HCT116 (cell line): ENCODE measurements around the gene HK2.

Source experiments
- ELF1 ChIP-seq: IDR thresholded peaks from 2 replicates; pipeline ENCODE4 v1.6.1; 2012; ENCODE audit warnings: low read depth, borderline replicate concordance
- EZH2 ChIP-seq: fragments of 200-600 bp; sonication (generic); IDR thresholded peaks from 2 replicates; pipeline ENCODE4 v1.6.1; 2017; ENCODE audit warnings: antibody characterized with exemption, mixed run types
- JUND ChIP-seq: IDR thresholded peaks from 2 replicates; pipeline ENCODE4 v1.6.1; 2012
- POLR2A ChIP-seq: IDR thresholded peaks from 2 replicates; pipeline ENCODE4 v1.7.0; 2011; ENCODE audit warnings: borderline replicate concordance; ENCODE audit not compliant: insufficient read depth, insufficient read length; ENCODE audit errors: extremely low read depth
- RAD21 ChIP-seq: IDR thresholded peaks from 2 replicates; pipeline ENCODE4 v1.6.1; 2012; ENCODE audit warnings: low read depth, mild to moderate bottlenecking
- SIN3A ChIP-seq: IDR thresholded peaks from 2 replicates; pipeline ENCODE4 v1.6.1; 2012; ENCODE audit warnings: low read depth
- SP1 ChIP-seq: IDR thresholded peaks from 2 replicates; pipeline ENCODE4 v1.6.1; 2012; ENCODE audit warnings: low read depth
- TCF7L2 ChIP-seq: IDR thresholded peaks from 2 replicates; pipeline ENCODE4 v1.7.0; 2011; ENCODE audit warnings: borderline replicate concordance, inconsistent platforms; ENCODE audit not compliant: insufficient read depth, insufficient read length; ENCODE audit errors: extremely low read depth
- ZNF274 ChIP-seq: fragments of 200-500 bp; sonication (Bioruptor generic); IDR thresholded peaks from 2 replicates; pipeline ENCODE4 v1.6.1; 2014; ENCODE audit warnings: mild to moderate bottlenecking, low read depth, low read length, inconsistent platforms
- TF ChIP-seq, protein P1 (sequence below), 3 experiments: fragments of 200-600 bp in 1 of 3; sonication (generic) in 1 of 3; IDR thresholded peaks in 2 of 3; conservative IDR thresholded peaks in 1 of 3; 2 replicates each; pipeline ENCODE4 v1.5.1; 2012 to 2017; ENCODE audit warnings: low read depth in 2 of 3, low read length in 2 of 3, antibody characterized with exemption in 1 of 3, borderline replicate concordance in 1 of 3, control low read depth in 1 of 3, mild to moderate bottlenecking in 1 of 3, mixed read lengths in 1 of 3, mixed run types in 1 of 3, moderate library complexity in 1 of 3; ENCODE audit not compliant: insufficient read depth in 1 of 3
- TF ChIP-seq, protein P2 (sequence below): IDR thresholded peaks from 2 replicates; pipeline ENCODE4 v1.6.1; 2012; ENCODE audit warnings: low read depth
- TF ChIP-seq, protein P3 (sequence below): IDR thresholded peaks from 2 replicates; pipeline ENCODE4 v1.6.1; 2012

DNA sequence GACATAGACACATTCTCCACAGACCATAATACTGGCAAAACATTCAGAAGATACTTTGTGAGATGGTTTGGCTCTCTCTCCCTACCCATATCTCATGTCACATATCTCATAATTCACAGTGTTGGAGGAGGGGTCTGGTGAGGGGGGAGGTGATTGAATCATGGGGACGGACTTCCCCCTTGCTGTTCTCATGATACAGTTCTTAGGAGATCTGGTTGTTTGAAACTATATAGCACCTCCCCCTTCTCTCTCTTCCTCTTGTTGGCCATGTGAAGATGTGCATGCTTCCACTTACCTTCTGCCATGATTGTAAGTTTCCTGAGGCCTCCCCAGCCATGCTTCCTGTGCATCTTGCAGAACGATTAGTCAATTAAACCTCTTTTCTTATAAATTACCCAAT lies 61.1 kb downstream of the HK2 start:
- TF ChIP-seq RAD21 (no peak), ZNF274 (no peak), POLR2A (no peak), TCF7L2 (no peak), ELF1 (no peak), SIN3A (no peak), EZH2 (no peak), SP1 (no peak), JUND (no peak)
- TF ChIP-seq, protein P1, sequence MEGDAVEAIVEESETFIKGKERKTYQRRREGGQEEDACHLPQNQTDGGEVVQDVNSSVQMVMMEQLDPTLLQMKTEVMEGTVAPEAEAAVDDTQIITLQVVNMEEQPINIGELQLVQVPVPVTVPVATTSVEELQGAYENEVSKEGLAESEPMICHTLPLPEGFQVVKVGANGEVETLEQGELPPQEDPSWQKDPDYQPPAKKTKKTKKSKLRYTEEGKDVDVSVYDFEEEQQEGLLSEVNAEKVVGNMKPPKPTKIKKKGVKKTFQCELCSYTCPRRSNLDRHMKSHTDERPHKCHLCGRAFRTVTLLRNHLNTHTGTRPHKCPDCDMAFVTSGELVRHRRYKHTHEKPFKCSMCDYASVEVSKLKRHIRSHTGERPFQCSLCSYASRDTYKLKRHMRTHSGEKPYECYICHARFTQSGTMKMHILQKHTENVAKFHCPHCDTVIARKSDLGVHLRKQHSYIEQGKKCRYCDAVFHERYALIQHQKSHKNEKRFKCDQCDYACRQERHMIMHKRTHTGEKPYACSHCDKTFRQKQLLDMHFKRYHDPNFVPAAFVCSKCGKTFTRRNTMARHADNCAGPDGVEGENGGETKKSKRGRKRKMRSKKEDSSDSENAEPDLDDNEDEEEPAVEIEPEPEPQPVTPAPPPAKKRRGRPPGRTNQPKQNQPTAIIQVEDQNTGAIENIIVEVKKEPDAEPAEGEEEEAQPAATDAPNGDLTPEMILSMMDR (IDR thresholded peaks at IDR 0.05 in 2 of 3, conservative IDR thresholded peaks at IDR 0.05 in 1 of 3; ENCODE audit: borderline replicate concordance in 1 of 3, insufficient read depth in 1 of 3, low read depth in 2 of 3, low read length in 2 of 3): no peak
- TF ChIP-seq, protein P2, sequence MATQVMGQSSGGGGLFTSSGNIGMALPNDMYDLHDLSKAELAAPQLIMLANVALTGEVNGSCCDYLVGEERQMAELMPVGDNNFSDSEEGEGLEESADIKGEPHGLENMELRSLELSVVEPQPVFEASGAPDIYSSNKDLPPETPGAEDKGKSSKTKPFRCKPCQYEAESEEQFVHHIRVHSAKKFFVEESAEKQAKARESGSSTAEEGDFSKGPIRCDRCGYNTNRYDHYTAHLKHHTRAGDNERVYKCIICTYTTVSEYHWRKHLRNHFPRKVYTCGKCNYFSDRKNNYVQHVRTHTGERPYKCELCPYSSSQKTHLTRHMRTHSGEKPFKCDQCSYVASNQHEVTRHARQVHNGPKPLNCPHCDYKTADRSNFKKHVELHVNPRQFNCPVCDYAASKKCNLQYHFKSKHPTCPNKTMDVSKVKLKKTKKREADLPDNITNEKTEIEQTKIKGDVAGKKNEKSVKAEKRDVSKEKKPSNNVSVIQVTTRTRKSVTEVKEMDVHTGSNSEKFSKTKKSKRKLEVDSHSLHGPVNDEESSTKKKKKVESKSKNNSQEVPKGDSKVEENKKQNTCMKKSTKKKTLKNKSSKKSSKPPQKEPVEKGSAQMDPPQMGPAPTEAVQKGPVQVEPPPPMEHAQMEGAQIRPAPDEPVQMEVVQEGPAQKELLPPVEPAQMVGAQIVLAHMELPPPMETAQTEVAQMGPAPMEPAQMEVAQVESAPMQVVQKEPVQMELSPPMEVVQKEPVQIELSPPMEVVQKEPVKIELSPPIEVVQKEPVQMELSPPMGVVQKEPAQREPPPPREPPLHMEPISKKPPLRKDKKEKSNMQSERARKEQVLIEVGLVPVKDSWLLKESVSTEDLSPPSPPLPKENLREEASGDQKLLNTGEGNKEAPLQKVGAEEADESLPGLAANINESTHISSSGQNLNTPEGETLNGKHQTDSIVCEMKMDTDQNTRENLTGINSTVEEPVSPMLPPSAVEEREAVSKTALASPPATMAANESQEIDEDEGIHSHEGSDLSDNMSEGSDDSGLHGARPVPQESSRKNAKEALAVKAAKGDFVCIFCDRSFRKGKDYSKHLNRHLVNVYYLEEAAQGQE: no peak
- TF ChIP-seq, protein P3, sequence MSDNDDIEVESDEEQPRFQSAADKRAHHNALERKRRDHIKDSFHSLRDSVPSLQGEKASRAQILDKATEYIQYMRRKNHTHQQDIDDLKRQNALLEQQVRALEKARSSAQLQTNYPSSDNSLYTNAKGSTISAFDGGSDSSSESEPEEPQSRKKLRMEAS: no peak
